IMR-90 (cell line): ENCODE data around the gene SENP6. TPM values are rescaled to one million over a fixed set of nuclear protein-coding genes. Genes with fewer than 3 reads are reported as not detected.

Experiments used
- ATAC-seq: fragments of 200-7000 bp; cut with Tn5 transposase; 2 replicates; pipeline ENCODE4 v1.9.1; 2020; ENCODE audit warnings: low read depth, mild to moderate bottlenecking, moderate library complexity
- BruUV-seq: library from RNA; stranded (reverse); fragments of 400-500 nt; replicated peaks from 2 replicates; lab custom pipeline; 2021; lab: Mats Ljungman, UMichigan
- CTCF ChIA-PET: fragments of 300-600 bp; formaldehyde crosslinking; extraction: SDS; loops from one replicate; lab custom pipeline; 2021; ENCODE audit warnings: antibody characterized with exemption; lab: Yijun Ruan, JAX
- POLR2A ChIA-PET: fragments of 300-600 bp; sonication (Branson Sonifier 250); formaldehyde crosslinking; loops from one replicate; lab custom pipeline; 2022; ENCODE audit warnings: antibody characterized with exemption; ENCODE audit not compliant: unreplicated experiment; lab: Charles Lee
- DNase-seq: peaks from one replicate; pipeline ENCODE4 v3.0.0; 2013
- H2AFZ ChIP-seq: replicated peaks from 2 replicates; pipeline ENCODE3; 2013; ENCODE audit warnings: low read length, mild to moderate bottlenecking; ENCODE audit not compliant: poor library complexity
- H2AK5ac ChIP-seq: 2 replicates; pipeline ENCODE4 v1.6.1; 2013; ENCODE audit warnings: low read depth, low read length, inconsistent platforms
- H2AK9ac ChIP-seq: replicated peaks from 2 replicates; pipeline ENCODE3; 2013; ENCODE audit warnings: mild to moderate bottlenecking, low read depth, low read length, moderate library complexity; ENCODE audit not compliant: poor library complexity
- H2BK120ac ChIP-seq: 2 replicates; pipeline ENCODE4 v1.6.1; 2013; ENCODE audit warnings: low read depth, low read length, inconsistent platforms
- H2BK15ac ChIP-seq: 3 replicates; pipeline ENCODE4 v1.6.1; 2013; ENCODE audit warnings: low read depth, low read length, inconsistent platforms
- H2BK20ac ChIP-seq: 2 replicates; pipeline ENCODE4 v1.6.1; 2013; ENCODE audit warnings: low read depth, mild to moderate bottlenecking, inconsistent platforms, low read length, moderate library complexity
- H2BK5ac ChIP-seq: 2 replicates; pipeline ENCODE4 v1.6.1; 2013; ENCODE audit warnings: mild to moderate bottlenecking, low read depth, low read length, inconsistent platforms; ENCODE audit not compliant: poor library complexity, severe bottlenecking
- H3K14ac ChIP-seq: replicated peaks from 2 replicates; pipeline ENCODE4 v1.6.1; 2013; ENCODE audit warnings: low read depth, low read length, inconsistent platforms
- H3K18ac ChIP-seq: 2 replicates; pipeline ENCODE4 v1.6.1; 2013; ENCODE audit warnings: low read depth, low read length, control low read depth
- H3K23ac ChIP-seq: 2 replicates; pipeline ENCODE4 v1.6.1; 2013; ENCODE audit warnings: low read depth, low read length, inconsistent platforms
- H3K27ac ChIP-seq: 2 replicates; pipeline ENCODE4 v1.5.1; 2013; ENCODE audit warnings: mild to moderate bottlenecking, control low read depth, low read length; ENCODE audit not compliant: insufficient read depth
- H3K27me3 ChIP-seq: 2 replicates; pipeline ENCODE4 v1.6.1; 2013; ENCODE audit warnings: low read length; ENCODE audit not compliant: control insufficient read depth, insufficient read depth
- H3K36me3 ChIP-seq: 2 replicates; pipeline ENCODE4 v1.6.1; 2013; ENCODE audit warnings: low read length, mixed read lengths; ENCODE audit not compliant: control insufficient read depth, insufficient read depth
- H3K4ac ChIP-seq: 2 replicates; pipeline ENCODE4 v1.6.1; 2013; ENCODE audit warnings: low read depth, low read length, inconsistent platforms
- H3K4me1 ChIP-seq: 2 replicates; pipeline ENCODE4 v1.6.1; 2013; ENCODE audit warnings: low read length, mixed read lengths; ENCODE audit not compliant: control insufficient read depth, insufficient read depth
- H3K4me2 ChIP-seq: 2 replicates; pipeline ENCODE4 v1.6.1; 2013; ENCODE audit warnings: low read depth, mild to moderate bottlenecking, control low read depth, low read length, moderate library complexity
- H3K4me3 ChIP-seq: 2 replicates; pipeline ENCODE4 v1.5.1; 2013; ENCODE audit warnings: low read depth, mild to moderate bottlenecking, control low read depth, low read length, moderate library complexity; ENCODE audit not compliant: insufficient read depth
- H3K56ac ChIP-seq: 2 replicates; pipeline ENCODE4 v1.6.1; 2013; ENCODE audit warnings: low read length, inconsistent platforms; ENCODE audit not compliant: insufficient read depth; ENCODE audit errors: extremely low read depth
- H3K79me1 ChIP-seq, 2 experiments: 2 replicates each; pipeline ENCODE4 v1.6.1; 2013; ENCODE audit warnings: low read length in 2 of 2, inconsistent platforms in 1 of 2, low read depth in 1 of 2
- H3K9ac ChIP-seq: 2 replicates; pipeline ENCODE4 v1.6.1; 2013; ENCODE audit warnings: low read depth, low read length, control low read depth
- H3K9me1 ChIP-seq: 2 replicates; pipeline ENCODE4 v1.6.1; 2013; ENCODE audit warnings: low read length, inconsistent platforms; ENCODE audit not compliant: insufficient read depth
- H3K9me3 ChIP-seq: 2 replicates; pipeline ENCODE4 v1.6.1; 2013; ENCODE audit warnings: low read length; ENCODE audit not compliant: control insufficient read depth, insufficient read depth
- H4K20me1 ChIP-seq: 2 replicates; pipeline ENCODE4 v1.6.1; 2013; ENCODE audit warnings: low read length, inconsistent platforms; ENCODE audit not compliant: insufficient read depth
- H4K5ac ChIP-seq: 2 replicates; pipeline ENCODE4 v1.6.1; 2013; ENCODE audit warnings: mild to moderate bottlenecking, low read depth, low read length, control low read depth
- H4K8ac ChIP-seq, 2 experiments: 2 replicates each; pipeline ENCODE4 v1.6.1; 2013; ENCODE audit warnings: low read depth in 2 of 2, low read length in 2 of 2, control low read depth in 1 of 2, inconsistent platforms in 1 of 2
- H4K91ac ChIP-seq: 2 replicates; pipeline ENCODE4 v1.6.1; 2013; ENCODE audit warnings: low read depth, low read length, inconsistent platforms; ENCODE audit not compliant: insufficient read depth
- WGBS, 2 experiments: methylation state at CpG; one replicate each; pipeline versions ENCODE4 v1.1.5 to v1.1.7; 2013; ENCODE audit warnings: missing lambda C conversion rate in 2 of 2; ENCODE audit not compliant: insufficient read length in 1 of 2; ENCODE audit errors: extremely low coverage in 2 of 2; 5-methylcytosine and 5-hydroxymethylcytosine counted together
- dilution Hi-C: fragments of 300-500 bp; cut with HindIII; formaldehyde crosslinking; loops from one replicate; pipeline ENCODE4 v1.14.3; 2018; ENCODE audit warnings: low sequenced_read_pairs; ENCODE audit not compliant: unreplicated experiment
- in situ Hi-C: fragments of 300-500 bp; cut with MboI; formaldehyde crosslinking; loops from 3 replicates; pipeline ENCODE4 v1.14.3; 2019; ENCODE audit warnings: low sequenced_read_pairs, inconsistent platforms, mixed read lengths
- intact Hi-C: fragments of 100-400 bp; cut with micrococcal nuclease; formaldehyde crosslinking; loops from 2 replicates; pipeline ENCODE4 v1.10.0; 2022
- polyA plus RNA-seq, 3 experiments: library from polyadenylated mRNA; depleted of rRNA; stranded (reverse); fragments of >200 nt; gene quantifications; 2 replicates each; pipeline ENCODE4 v1.2.3, GENCODE V29; 2012; ENCODE audit warnings: low replicate concordance in 1 of 3
- total RNA-seq: library from RNA; depleted of rRNA; stranded (reverse); fragments of >200 nt; gene quantifications from 2 replicates; pipeline ENCODE4 v1.2.3, GENCODE V29; 2012
- TF ChIP-seq, protein P1 (sequence below): conservative IDR thresholded peaks from 2 replicates; pipeline ENCODE4 v1.5.1; 2012; ENCODE audit warnings: mild to moderate bottlenecking, low read depth, low read length, improper control_type of control experiment
- TF ChIP-seq, protein P2 (sequence below): fragments of 150-350 bp; IDR thresholded peaks from 2 replicates; pipeline ENCODE4 v1.6.1; 2017; ENCODE audit warnings: mild to moderate bottlenecking, antibody characterized with exemption, low read length, low read depth

SENP6 gene
- total and polyA plus RNA-seq, 2 of the 4 experiments (the other 2 are of a cell fraction), result 23.1 to 25.8 TPM

DNA sequence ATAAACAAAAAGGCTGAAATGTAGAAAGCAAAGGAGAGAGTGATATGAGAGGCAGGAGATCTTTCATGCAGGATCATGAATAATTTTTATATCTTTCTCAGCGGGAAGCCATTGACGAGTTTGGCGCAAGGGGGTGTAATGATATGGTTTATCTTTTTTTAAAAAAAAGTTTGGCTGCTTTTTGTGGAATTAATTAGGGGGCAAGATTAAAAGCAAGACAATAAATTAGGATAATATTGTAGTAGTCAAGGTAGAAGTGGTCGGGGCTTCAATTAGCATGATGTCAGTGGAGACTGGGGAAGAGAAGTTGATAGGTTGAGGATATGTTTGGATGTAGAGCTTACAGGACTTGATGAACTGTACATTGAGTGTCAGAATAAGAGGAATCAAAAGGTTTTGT, 4.0 kb downstream of the SENP6 start:
- H3K9ac ChIP-seq, result no peak overlapping the region
- ATAC-seq, result no peak
- H4K8ac ChIP-seq, result no peak overlapping the region
- DNase-seq, result no peak
- H2AK5ac ChIP-seq, result no peak overlapping the region
- peaks cover 3% of the 10 kb centered on the region for H3K9me1 ChIP-seq
- H3K23ac ChIP-seq, result no peak overlapping the region
- no peak overlapping the region for H4K91ac ChIP-seq
- 100% methylated on average over 2 of the region's 4 CpGs; no CpG with 5 or more reads in 1 of the 2 experiments for WGBS, 2 experiments
- no peak overlapping the region for H2BK120ac ChIP-seq
- CTCF ChIA-PET, result no interaction called here
- H2BK20ac ChIP-seq, result no peak overlapping the region
- intact Hi-C loops (no loop called here), in situ Hi-C loops (no loop called here), dilution Hi-C loops (no loop called here)
- POLR2A ChIA-PET, result no interaction called here
- no peak overlapping the region for H3K14ac ChIP-seq
- peaks cover 7 to 66% of the 10 kb centered on the region in 2 experiments; a peak in 3 of 4 replicates for H3K79me1 ChIP-seq
- no TSS peak for BruUV-seq
- H2AK9ac ChIP-seq, result no peak overlapping the region
- H3K4me3 ChIP-seq, result no peak overlapping the region
- no peak overlapping the region for H2AFZ ChIP-seq
- H3K18ac ChIP-seq, result no peak overlapping the region
- H3K56ac ChIP-seq, result no peak overlapping the region
- no peaks in the 10 kb centered on the region for H3K36me3 ChIP-seq
- H2BK5ac ChIP-seq, result no peak overlapping the region
- H3K4ac ChIP-seq, result no peak overlapping the region
- H4K20me1 ChIP-seq, result peaks cover 69% of the 10 kb centered on the region
- no peak overlapping the region for H2BK15ac ChIP-seq
- TF ChIP-seq, protein P1, sequence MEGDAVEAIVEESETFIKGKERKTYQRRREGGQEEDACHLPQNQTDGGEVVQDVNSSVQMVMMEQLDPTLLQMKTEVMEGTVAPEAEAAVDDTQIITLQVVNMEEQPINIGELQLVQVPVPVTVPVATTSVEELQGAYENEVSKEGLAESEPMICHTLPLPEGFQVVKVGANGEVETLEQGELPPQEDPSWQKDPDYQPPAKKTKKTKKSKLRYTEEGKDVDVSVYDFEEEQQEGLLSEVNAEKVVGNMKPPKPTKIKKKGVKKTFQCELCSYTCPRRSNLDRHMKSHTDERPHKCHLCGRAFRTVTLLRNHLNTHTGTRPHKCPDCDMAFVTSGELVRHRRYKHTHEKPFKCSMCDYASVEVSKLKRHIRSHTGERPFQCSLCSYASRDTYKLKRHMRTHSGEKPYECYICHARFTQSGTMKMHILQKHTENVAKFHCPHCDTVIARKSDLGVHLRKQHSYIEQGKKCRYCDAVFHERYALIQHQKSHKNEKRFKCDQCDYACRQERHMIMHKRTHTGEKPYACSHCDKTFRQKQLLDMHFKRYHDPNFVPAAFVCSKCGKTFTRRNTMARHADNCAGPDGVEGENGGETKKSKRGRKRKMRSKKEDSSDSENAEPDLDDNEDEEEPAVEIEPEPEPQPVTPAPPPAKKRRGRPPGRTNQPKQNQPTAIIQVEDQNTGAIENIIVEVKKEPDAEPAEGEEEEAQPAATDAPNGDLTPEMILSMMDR, result no peak
- TF ChIP-seq, protein P2, sequence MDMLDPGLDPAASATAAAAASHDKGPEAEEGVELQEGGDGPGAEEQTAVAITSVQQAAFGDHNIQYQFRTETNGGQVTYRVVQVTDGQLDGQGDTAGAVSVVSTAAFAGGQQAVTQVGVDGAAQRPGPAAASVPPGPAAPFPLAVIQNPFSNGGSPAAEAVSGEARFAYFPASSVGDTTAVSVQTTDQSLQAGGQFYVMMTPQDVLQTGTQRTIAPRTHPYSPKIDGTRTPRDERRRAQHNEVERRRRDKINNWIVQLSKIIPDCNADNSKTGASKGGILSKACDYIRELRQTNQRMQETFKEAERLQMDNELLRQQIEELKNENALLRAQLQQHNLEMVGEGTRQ, result no peak
- H3K4me1 ChIP-seq, result peaks cover 5% of the 10 kb centered on the region
- no peak overlapping the region for H3K27ac ChIP-seq
- H3K4me2 ChIP-seq, result no peak overlapping the region
- no peaks in the 10 kb centered on the region for H3K9me3 ChIP-seq
- H3K27me3 ChIP-seq, result no peaks in the 10 kb centered on the region
- no peak overlapping the region for H4K5ac ChIP-seq
